ENCODE data around the gene KLHL12.

DNA sequence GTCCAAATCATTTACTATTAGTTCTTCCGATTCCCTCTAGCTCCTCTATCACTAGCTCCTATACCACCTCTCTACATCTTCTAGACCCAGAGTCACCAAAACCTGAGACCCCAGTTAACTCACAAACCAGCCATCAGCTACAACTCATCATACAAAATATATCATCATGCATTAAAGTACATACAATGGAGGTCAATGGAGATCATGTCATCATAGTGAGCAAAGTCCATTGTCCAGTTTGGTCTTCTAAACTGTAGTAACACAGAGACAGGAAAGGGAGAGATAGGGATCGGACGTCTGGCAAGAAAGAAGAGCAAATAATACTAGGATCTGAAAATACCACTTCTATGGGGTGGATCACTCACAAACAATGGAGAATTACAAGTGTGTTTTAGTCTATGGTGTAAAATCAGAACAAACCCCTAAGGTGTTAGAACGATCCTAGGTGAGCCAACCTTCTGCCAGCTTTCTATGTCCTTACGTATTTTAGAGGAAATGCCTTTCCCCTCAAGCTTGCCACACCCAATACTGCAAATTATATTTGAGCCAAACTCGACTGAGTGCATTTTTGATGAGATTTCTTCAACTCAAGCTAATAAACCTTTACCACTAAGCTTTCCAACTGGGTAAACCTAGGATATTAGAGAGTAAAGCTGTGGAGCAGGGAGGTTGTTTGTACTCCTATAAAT is 27.2 kb upstream of the KLHL12 start:
- no peak for TF ChIP-seq CTCF (conservative IDR thresholded peaks at IDR 0.05)
- TF ChIP-seq ZFX (IDR thresholded peaks at IDR 0.05), result no peak
